NCI-H2029 (cell line): ENCODE measurements around the gene FCMR.

Experiments used
- DNase-seq: peaks from one replicate; lab custom pipeline; 2025; lab: John Stamatoyannopoulos, UW

The FCMR gene, protein sequence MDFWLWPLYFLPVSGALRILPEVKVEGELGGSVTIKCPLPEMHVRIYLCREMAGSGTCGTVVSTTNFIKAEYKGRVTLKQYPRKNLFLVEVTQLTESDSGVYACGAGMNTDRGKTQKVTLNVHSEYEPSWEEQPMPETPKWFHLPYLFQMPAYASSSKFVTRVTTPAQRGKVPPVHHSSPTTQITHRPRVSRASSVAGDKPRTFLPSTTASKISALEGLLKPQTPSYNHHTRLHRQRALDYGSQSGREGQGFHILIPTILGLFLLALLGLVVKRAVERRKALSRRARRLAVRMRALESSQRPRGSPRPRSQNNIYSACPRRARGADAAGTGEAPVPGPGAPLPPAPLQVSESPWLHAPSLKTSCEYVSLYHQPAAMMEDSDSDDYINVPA

DNA sequence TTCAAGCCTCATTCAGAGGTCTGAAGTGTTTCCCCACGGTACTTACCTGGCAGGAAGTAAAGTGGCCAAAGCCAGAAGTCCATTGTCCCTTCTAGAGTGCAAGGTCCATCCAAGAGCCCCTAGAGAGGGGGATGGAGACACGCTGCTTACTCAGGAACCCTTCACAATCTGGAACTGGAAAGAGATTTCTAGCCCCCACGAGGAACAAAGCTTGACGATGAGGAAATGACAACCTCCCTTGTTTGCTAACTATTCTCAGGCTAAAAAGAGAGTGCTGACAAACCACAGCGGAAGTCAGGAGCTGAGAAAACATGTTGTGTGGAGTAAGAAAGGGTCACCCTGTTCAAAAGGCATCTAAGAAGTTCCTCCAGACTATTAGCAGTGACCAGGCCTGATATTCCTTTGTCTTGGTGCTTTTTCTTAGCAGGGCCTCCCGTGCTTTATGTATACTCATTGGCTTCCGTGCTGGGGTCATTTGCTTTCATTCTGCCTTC lies at the start of gene FCMR:
TSS of gene FCMR (minus strand) at position 170 of the 494 bp plus-strand sequence. CDS start at position 83, 87 bp downstream.
- peak; percentile 80 for DNase-seq

DNA sequence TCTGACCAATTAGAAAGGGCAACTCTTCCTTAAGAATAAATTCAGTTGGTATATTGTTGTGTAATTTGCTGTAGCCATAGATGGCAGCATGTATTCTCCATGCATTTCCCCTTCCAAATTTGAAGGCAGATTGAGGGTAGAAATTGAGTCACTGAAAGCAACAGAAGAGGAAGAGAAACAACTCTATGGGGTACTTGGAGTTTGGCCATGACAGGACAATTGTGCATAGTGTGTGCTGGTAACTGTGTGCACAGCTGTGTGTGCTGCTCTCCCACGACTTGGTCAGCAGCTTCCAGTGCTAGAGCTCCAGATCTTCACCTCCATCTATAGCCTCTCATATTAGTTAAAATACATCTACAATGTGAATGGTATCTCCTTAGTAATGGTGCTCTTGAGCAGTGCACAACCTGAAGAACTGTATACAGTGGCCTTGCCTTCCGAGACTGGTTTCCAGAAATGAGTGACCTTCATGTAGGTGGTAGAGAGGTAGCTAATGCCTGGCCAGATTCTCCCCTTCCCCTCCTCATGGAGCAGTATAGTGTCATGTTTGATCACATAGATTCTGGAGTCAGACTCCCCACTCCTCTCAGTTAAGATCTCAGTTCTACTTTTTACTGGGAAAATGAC lies 49.4 kb upstream of the FCMR start:
- no peak for DNase-seq

DNA sequence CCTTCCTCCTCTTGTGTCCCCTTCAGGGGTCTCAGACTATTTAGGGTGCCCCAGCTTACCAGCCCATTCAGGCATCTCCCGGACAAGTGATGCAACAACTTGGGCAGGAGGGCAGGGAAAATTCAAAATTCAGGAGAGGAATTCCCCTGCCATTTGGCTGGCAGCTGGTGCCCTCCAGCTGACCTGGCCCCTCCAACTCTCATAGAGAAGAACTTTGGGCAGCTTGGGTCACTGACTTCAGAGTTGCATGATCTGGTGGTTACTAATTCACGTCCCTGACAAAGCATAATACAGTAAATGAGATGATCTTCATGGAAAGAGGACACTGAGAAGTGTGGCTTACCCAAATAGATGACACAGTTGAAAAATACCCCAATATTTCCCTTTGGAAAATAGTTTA lies 48.7 kb upstream of the FCMR start, which contains the start of gene FCAMR:
TSS of gene FCAMR (minus strand) at position 15 of the 400 bp plus-strand sequence. CDS start 335 bp downstream, outside the sequence.
- no peak for DNase-seq

DNA sequence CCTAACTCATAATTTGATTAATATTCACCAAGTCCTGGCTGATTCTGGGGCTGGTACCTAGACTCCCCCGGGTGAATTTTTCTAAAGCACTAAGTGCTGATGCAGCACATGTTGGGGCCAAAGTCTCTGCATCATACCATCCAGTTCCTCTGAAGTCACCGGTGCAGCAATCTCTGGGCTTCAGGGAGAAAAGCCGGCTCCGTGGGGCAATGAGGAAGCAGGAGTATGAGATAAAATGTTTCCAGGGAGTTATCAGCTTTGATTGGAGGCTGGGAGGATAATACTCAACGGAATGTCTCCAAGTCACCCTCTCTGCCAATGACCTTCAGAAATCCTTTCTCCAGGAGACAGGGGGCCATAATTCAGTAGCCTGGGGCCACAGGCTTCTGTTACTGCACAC lies 47.3 kb upstream of the FCMR start:
- DNase-seq: no peak

DNA sequence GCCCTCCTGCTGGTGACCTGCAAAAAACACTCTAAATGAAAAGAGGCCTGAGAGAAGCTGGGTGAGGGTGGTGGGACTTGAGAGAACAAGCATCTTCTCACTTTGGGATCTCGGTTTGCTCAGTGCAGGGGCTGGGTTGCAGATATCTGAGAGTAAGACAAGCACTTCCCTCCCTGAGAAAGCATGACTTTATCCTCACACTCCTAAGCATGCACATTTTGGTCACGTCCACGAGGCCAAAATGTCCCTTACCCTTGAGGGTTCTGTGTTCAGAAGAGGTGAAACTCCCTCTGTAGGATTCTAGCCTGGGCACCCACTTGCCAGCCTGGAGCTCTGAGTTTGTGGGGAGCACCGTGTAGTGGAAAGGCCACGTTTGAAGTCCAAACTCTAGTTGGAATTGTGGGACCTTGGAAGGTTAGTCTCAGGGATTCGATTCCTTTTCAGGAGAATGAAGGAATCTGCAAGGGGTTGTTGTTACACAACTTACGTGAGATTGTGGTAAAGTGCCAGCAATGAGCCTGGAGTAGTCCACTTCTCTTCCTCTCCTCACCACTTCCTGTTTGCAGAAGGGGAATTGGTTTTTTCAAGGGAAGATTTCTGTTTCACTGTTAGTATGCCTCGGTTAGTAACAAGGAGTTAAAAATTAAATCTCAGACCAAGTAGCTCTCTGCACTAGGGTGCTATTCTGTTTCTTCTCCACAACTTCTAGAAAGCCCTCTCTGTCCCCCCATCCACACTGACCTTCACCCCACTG lies 45.5 kb upstream of the FCMR start:
- DNase-seq: peak; percentile 13

DNA sequence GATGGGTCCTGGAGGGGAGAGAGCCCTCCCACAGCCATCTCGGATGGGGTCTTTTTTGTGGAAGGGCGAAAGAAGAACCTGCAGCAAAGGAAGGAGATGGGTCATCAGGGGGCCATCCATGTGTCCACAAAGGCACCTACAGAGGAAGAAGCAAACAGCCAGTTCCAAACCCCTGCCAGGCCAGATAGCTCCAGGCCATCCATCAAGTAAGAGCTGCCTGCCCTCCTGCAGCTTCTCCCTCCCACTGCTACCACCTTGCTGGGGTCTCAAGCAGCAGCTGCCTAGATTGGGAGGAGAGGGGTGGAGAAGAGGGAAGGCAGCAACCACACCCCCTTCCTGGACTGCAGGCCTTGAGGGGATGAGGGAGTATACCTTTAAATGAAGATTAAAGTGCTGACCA lies 44.0 kb upstream of the FCMR start:
- no peak for DNase-seq

DNA sequence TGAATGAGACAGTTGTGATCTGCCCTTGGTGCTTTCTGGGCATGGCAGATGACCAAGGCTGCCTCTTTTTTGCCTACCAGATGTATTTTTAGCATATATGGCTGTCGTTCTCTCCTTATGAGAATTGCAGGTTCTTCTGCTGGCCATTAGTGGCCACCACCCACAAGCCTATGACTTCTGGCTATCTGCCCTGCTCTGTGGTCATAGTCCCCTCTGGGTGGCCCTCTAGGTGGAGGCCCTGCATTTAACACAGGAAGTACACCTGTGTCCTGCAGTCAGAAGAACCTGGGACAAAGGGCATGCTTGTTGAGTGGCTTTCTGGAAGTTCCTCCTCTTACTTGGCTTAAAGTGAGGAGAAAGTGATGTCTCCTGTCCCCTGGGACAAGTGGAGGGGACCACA lies 42.0 kb upstream of the FCMR start:
- no peak for DNase-seq

DNA sequence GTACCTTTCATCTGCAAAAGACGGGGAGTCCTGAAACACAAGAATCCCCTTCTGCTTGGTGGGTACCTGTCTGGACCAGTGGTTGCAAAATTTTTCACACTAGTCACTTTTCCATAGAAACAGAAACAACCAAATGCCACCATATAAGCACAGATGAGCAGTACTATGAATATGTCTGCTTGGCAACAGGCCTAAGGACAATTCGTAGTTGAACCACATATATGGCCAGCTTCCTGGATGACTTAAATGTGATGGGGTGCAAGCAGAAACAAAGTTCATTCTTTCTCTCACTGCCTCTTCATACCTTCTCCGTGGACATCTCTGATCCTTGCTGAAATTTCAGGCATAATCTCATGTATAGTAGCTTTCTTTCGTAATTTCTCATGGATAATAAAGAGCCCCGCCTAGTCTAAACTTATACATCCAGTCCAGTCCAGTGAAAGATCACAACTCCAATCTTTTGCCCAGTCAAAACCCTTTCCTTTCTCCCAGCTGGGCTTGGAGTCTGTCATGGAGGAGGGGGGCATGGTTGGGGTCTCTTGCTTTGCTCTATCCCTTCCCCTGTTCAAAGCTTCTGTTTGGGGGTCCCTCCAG lies 41.5 kb upstream of the FCMR start:
- DNase-seq: no peak

DNA sequence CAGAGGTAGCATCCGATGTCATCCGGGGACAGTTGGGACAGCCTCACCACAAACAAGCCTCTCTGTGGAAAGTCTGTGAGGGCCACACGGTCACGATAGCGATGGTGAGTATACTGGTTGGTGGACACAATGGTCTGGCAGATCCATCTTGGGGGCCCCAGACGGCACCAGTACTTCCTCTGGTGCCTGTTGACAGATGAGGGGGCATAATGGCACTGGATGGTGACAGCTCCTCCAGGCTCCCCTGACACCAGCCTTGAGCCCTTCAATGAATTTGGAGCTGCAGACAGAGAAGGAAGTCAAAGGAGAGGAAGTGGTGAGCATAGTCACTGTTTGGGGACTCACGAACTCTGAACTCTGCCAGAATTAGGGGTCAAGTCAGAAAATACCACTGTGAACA lies 40.5 kb upstream of the FCMR start:
- DNase-seq: no peak

DNA sequence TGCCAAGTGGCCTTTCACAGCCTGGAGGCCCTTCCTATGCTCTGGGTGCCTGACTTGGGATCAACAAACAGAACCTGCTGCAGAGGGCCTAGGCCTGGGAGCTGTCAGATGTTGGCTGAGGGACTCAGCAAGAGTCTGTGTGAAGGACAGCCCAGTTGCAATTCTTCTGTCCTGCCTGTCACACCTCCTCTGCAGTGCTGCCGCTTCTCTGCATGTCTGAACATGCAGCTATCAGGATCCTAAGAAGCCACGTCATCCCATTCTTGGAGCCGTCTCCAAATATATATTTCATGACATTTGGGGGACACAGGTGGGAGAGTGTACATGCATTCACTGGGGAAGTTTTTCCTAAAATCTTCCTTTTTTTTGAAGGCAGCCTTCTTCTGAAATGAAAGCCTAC lies 39.9 kb upstream of the FCMR start:
- DNase-seq: no peak

DNA sequence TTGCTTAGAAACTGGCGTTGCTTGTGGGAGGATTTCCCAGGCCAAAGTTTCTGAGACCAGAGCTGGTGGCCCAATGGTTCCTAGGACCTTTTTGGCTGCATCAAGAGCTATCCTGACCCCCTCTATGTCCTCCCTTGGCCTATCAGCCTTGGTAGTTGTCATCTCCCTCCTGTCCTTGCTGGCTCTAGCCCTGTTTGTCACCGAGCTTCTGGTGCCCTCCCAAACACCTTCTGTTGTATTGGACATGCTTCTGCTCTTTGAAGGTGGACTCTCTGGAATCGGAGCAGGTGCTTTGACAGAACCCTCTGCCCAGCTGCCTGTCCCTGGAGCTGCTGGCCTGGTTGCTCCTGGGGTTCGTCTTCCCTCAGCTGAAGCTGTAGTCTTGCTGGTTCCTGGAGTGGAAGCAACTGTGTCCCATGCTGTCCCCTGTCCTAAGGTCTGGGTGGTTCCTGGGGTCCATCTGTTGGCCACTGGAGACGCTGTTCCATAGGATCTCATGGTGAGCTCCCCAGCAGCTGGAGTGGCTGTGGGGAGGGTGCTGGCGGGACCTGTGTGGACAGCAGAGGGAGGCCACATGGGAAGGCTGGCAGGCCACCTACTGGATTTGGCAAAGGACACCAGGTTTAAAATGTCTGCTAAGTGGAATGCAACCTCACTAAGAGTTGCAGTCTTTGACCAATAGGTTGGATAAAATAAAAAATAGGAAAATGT lies 39.1 kb upstream of the FCMR start:
- no peak for DNase-seq

DNA sequence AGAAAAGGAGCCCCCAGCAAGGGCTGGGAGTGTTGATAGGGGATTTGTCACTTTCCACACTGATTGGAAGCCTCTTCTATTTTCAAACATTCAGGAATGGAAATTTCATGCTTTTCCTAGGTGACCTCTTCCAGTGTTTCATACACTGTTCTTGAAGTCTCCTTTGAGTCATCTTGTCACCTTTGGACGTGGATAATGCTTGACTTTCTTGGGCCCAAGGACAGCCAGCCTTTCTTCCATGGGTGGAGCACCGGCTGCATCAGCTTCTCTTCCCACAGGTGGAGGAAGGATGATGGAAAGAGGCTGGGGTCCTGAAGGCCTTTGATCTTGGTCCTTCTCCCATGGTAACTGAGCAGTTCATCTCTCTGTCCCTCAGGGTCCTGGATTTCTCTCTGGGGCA lies 36.4 kb upstream of the FCMR start:
- no peak for DNase-seq

DNA sequence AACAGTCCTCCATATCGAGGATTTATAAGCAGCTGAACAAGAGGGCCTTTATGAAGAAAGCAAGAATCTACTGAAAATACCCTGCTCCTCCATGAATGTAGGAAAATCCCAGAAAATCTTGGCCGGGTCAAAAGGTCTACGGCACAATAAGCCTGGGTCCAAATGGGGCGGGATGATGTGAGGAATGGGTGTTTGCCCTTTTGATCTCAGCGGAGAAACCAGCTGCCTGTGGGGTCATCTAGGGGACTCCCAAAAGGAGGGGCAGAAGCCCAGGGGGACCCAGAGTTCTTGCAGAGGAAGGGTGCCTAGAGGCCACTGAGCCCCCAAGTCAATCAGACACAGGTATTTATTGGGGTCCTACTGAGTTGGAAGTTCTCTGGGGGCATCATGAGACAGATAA lies 35.9 kb upstream of the FCMR start:
- DNase-seq: no peak

DNA sequence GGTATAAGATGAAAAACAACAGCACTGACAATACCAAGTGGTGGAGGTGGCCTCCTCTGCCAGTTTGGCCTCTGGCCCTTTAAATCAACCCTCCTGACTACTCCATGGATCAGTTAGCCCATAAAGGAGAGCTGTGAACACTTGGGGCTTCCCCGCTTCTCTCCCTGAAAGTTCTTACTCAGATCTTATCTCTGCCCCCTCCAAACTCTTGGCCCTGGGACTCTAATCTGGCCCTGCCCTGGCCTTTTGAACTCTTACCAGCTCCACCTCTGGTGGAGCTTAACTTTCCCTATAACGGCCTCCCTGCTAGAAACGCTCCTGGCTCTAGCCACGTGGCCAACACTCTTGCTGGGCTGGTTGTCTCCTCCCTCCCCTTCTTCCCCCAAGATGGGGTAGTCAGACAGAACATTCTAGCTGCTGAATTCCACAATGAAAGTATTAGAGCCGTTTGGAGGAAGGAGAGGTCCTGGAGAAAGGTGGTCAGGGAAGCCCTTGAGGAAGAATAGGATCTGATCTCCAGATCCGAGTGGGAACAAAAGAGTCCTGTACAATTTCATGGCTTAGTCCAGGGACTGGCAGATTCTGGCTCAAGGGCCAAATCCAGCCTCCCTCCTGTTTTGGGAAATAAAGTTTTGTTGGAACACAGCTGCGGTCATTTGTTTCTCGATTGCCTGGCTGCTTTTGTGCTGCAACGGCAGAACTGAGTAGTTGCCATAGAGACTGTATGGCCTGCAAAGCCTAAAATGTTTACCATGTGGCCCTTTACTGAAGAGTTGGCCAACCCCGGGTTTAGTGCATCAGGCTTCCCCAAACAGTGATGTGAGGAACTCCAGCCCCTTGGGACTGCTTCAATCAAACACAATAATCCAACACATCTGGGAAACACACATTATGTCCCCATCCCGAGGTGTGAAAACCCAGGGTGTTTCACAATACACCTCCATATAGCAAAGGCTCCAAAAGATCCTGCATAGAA lies 34.0 kb upstream of the FCMR start:
- no peak for DNase-seq

DNA sequence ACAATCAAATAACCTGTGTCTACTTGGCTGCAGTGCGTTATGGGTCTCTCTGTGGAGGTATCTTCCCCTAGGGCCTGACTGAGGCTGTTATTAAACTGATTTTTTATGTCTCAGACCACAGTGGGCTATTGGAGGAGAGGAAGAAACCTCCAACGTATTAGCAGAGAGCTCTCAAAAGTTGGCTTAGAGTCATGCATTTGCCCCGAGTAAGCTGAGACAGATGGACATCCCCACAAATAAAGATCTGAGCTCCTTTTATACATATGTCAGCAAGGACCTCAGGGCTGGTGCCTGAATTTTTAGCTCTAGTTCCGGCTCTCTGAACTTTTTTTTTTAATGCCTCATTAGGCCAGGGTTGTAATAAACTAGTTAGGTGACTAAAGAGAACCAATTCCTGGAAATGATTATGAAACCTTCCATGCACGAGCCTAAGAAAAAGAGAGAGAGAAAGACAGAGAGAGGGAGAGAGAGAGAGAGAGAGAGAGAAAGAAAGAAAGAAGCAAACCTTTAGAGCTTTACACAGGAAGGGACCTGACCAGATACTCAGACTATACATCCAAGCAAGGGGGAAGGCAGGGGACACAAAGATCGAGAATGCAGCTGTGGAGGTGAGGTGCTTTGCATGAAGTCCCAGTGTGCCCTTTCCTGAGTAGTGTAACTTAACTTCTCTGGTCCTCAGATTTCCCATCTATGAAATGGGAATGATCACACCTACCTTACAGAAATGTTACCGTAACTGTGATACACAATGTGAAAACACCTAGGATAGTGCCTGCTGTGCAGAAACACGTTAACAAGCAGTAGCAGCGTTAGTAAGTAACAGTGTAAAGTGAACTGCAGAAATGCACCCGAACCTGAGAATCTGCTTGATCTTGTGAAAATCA lies 33.0 kb upstream of the FCMR start:
- DNase-seq: no peak

DNA sequence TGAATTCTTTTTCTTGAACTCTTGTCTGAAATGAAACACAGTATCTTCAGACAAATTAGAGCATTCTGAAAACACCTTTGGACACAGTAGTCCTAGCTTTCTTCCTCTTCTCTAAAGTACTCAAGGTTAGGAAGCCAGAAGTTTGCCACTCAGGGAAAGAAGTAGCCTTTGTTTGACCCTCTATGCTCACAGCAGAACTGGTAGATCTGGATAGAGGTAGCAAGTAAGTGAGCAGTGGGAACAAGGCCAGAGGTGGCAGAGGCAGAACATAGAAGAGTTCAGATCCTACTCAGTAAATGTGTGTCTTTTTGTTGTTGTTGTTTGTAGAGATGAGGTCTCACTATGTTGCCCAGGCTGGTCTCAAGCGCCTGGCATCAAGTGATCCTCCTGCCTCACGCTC lies 31.9 kb upstream of the FCMR start:
- DNase-seq: no peak

DNA sequence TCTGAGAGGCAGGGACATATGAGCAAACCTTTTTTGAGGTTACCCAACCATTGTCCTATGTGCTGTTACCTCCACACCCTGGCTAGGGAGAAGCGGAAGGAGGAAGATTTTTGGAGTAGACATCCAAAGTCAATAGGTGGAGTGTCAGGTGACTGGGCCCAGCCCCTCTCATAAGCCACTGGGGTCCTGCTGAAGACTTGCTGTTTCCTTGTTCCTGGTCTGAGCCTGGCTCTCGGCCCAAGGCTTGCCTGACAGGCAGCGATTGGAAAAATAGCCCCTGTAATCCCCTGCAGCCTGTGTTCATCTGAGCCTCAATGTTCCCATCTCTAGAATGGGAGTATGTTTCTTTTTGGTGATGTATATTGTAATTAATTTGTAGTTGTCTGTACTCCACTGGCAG lies 31.4 kb upstream of the FCMR start:
- no peak for DNase-seq

DNA sequence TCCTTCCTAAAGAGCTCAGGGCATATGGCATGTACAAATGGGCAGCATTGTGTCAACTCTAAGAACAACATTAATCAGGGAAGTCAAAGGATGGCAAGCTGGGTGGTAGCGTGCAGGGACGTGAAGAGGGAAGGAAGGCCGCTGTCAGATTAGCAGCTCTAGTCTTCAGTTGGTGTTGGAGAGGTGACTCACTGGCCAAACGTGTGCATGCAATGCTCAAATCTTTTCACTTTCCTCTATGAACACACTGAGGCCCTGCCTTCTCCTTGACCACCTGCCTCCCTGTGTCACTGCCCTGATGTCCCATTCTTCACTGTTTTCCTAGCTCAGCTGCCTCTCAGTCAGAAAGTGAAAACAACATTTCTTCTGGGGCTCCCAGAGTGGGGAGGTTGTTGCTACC lies 30.4 kb upstream of the FCMR start:
- DNase-seq: no peak

DNA sequence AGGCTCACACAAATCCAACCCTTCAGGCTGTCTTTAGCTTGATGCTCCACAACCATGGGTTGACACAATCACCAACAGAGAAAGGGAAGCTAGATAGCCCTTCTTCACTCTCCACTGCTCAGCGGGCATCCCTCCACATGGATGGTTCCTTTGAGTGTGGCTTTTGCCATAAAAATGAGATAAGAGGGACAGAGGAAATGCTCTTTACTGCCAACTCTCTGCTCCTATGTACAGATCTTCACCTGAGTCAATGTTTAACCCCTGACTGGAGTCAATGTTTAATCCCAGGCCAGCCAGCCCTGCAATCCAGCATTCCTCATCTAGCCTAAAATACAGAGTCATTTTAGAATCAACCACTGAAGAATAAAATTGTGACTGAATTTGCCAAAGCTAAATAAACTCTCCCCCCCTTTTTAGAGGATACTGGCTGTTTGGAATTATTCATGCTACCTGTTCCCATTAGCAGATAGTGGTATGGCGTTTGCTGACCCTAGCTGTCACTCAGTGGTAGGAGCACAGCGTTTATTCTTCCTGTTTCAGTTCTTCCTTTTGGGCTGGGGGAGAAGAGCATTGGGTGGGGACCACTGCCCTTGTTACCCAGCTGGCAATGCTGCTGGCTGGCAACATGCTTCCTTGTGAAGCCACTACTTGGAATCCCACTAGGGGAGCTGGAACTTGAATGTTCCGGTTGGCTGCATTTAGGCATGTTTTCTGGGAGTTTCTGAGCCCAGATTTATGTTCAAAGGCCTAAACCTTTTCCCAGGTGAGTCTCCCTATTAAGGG lies 29.8 kb upstream of the FCMR start:
- DNase-seq: no peak
